SK-N-SH (cell line): Measurements from ENCODE around the gene FGD6. TPM values are rescaled to one million over a fixed set of nuclear protein-coding genes. Genes with fewer than 3 reads are reported as not detected.
"Not testable (repeated sequence)": the region's sequence is repeated elsewhere in the genome, so short reads cannot be mapped to it uniquely, and the experiment has no call there.

Experiments
- CTCF ChIA-PET: fragments of 300-600, 350-600 bp; formaldehyde crosslinking; extraction: SDS; loops from one replicate; lab custom pipeline; 2021; lab: Yijun Ruan, JAX
- POLR2A ChIA-PET: fragments of 350-600 bp; sonication (Branson Sonifier 250); formaldehyde crosslinking; extraction: SDS; loops from one replicate; lab custom pipeline; 2020; ENCODE audit warnings: antibody characterized with exemption, inconsistent platforms; lab: Yijun Ruan, JAX
- DNase-seq: peaks from one replicate; pipeline ENCODE4 v3.0.0; 2012
- H2AFZ ChIP-seq: fragments of 200-600 bp; sonication (generic); 2 replicates; pipeline ENCODE4 v1.8.1; 2016; ENCODE audit warnings: antibody characterized with exemption, mild to moderate bottlenecking, low read depth
- H3F3A ChIP-seq: fragments of 200-600 bp; sonication (generic); replicated peaks from 2 replicates; pipeline ENCODE3; 2016; ENCODE audit warnings: antibody characterized with exemption, mild to moderate bottlenecking; ENCODE audit not compliant: insufficient read depth
- H3K27ac ChIP-seq, 2 experiments: fragments of 200-500 bp in 1 of 2; fragments of 200-600 bp in 1 of 2; sonication (Bioruptor generic) in 1 of 2; sonication (generic), shearing (Covaris generic) in 1 of 2; 2 replicates each; pipeline versions ENCODE4 v1.5.1 to v1.6.1; 2014 to 2016; ENCODE audit warnings: low read depth in 2 of 2, inconsistent platforms in 1 of 2, low read length in 1 of 2, mild to moderate bottlenecking in 1 of 2, mixed read lengths in 1 of 2
- H3K27me3 ChIP-seq: fragments of 200-600 bp; sonication (generic), shearing (Covaris generic); 2 replicates; pipeline ENCODE4 v1.6.1; 2016; ENCODE audit warnings: mixed run types; ENCODE audit not compliant: insufficient read depth
- H3K36me3 ChIP-seq, 2 experiments: fragments of 200-500 bp in 1 of 2; fragments of 200-600 bp in 1 of 2; sonication (Bioruptor generic) in 1 of 2; sonication (generic) in 1 of 2; replicated peaks in 1 of 2; 2 replicates each; pipeline versions ENCODE3 to v1.5.1; 2014 to 2016; ENCODE audit warnings: low read length in 1 of 2, mild to moderate bottlenecking in 1 of 2; ENCODE audit not compliant: insufficient read depth in 2 of 2, control insufficient read depth in 1 of 2
- H3K4me1 ChIP-seq, 2 experiments: fragments of 200-500 bp in 1 of 2; fragments of 200-600 bp in 1 of 2; sonication (Bioruptor generic) in 1 of 2; sonication (generic), shearing (Covaris generic) in 1 of 2; 2 replicates each; pipeline versions ENCODE4 v1.5.1 to v1.6.1; 2014 to 2016; ENCODE audit warnings: low read depth in 1 of 2, low read length in 1 of 2, mixed run types in 1 of 2; ENCODE audit not compliant: insufficient read depth in 2 of 2, control insufficient read depth in 1 of 2
- H3K4me2 ChIP-seq: fragments of 200-600 bp; sonication (generic), shearing (Covaris generic); 2 replicates; pipeline ENCODE4 v1.6.1; 2017; ENCODE audit warnings: mixed run types
- H3K4me3 ChIP-seq, 2 experiments: fragments of 200-500 bp in 1 of 2; fragments of 200-600 bp in 1 of 2; sonication (Bioruptor generic) in 1 of 2; sonication (generic), shearing (Covaris generic) in 1 of 2; 2 replicates each; pipeline versions ENCODE4 v1.5.1 to v1.8.1; 2014 to 2016; ENCODE audit warnings: low read depth in 2 of 2, inconsistent platforms in 1 of 2, low read length in 1 of 2, mild to moderate bottlenecking in 1 of 2, mixed read lengths in 1 of 2, moderate library complexity in 1 of 2
- H3K79me2 ChIP-seq: fragments of 200-600 bp; sonication (generic); 2 replicates; pipeline ENCODE4 v1.8.1; 2017; ENCODE audit warnings: mild to moderate bottlenecking; ENCODE audit not compliant: insufficient read depth
- H3K9ac ChIP-seq: fragments of 200-600 bp; sonication (generic); 2 replicates; pipeline ENCODE4 v1.6.1; 2017; ENCODE audit warnings: mixed run types
- H3K9me2 ChIP-seq: fragments of 200-600 bp; sonication (generic); 2 replicates; pipeline ENCODE4 v1.6.1; 2017; ENCODE audit warnings: mixed run types
- H3K9me3 ChIP-seq: fragments of 200-600 bp; sonication (generic); 2 replicates; pipeline ENCODE4 v1.6.1; 2017; ENCODE audit warnings: mixed run types, mild to moderate bottlenecking, moderate library complexity
- H4K20me1 ChIP-seq: fragments of 200-600 bp; sonication (generic); 2 replicates; pipeline ENCODE4 v1.6.1; 2017; ENCODE audit warnings: mild to moderate bottlenecking, mixed run types; ENCODE audit not compliant: insufficient read depth
- CHD2 ChIP-seq: fragments of 150-350 bp; IDR thresholded peaks from 2 replicates; pipeline ENCODE4 v1.6.1; 2018; ENCODE audit warnings: low read length; ENCODE audit not compliant: partially characterized antibody
- EZH2phosphoT487 ChIP-seq: fragments of 200-600 bp; sonication (generic); IDR thresholded peaks from 2 replicates; pipeline ENCODE4 v1.6.1; 2017; ENCODE audit warnings: low read depth, mixed run types, mild to moderate bottlenecking, antibody characterized with exemption, moderate library complexity, borderline replicate concordance
- IRF3 ChIP-seq: fragments of 150-350 bp; IDR thresholded peaks from 2 replicates; pipeline ENCODE4 v1.6.1; 2016; ENCODE audit warnings: mild to moderate bottlenecking, low read depth, low read length
- MEF2A ChIP-seq: IDR thresholded peaks from 2 replicates; pipeline ENCODE4 v1.4.0; 2012; ENCODE audit warnings: low read depth, borderline replicate concordance
- MXI1 ChIP-seq: IDR thresholded peaks from 2 replicates; pipeline ENCODE4 v1.6.1; 2012; ENCODE audit warnings: mild to moderate bottlenecking, low read depth, low read length, improper control_type of control experiment
- RCOR1 ChIP-seq: fragments of 150-350 bp; IDR thresholded peaks from 2 replicates; pipeline ENCODE4 v1.6.1; 2017; ENCODE audit warnings: antibody characterized with exemption, low read length
- RXRA ChIP-seq: IDR thresholded peaks from 2 replicates; pipeline ENCODE4 v1.4.0; 2012; ENCODE audit warnings: low read depth, mild to moderate bottlenecking, borderline replicate concordance
- SMC3 ChIP-seq: IDR thresholded peaks from 2 replicates; pipeline ENCODE4 v1.6.1; 2012; ENCODE audit warnings: low read depth, low read length, improper control_type of control experiment
- YY1 ChIP-seq: IDR thresholded peaks from 2 replicates; pipeline ENCODE4 v1.4.0; 2012; ENCODE audit warnings: low read depth, mild to moderate bottlenecking
- WGBS: methylation state at CpG from one replicate; pipeline ENCODE4 v1.1.6; 2017; ENCODE audit warnings: low lambda C conversion rate; 5-methylcytosine and 5-hydroxymethylcytosine counted together
- polyA plus RNA-seq, 3 experiments: library from polyadenylated mRNA; depleted of rRNA; stranded (reverse); fragments of >200 nt; gene quantifications; 2 replicates each; pipeline ENCODE4 v1.2.3, GENCODE V29; 2012
- TF ChIP-seq, protein P1 (sequence below): IDR thresholded peaks from 2 replicates; pipeline ENCODE4 v1.4.0; 2012; ENCODE audit warnings: low read depth, borderline replicate concordance
- TF ChIP-seq, protein P2 (sequence below): fragments of 150-350 bp; IDR thresholded peaks from 2 replicates; pipeline ENCODE4 v1.6.1; 2017; ENCODE audit warnings: antibody characterized with exemption, low read length, low read depth, borderline replicate concordance
- TF ChIP-seq, protein P3 (sequence below): fragments of 200-600 bp; sonication (generic); IDR thresholded peaks from 2 replicates; pipeline ENCODE4 v1.6.1; 2017; ENCODE audit warnings: antibody characterized with exemption, mild to moderate bottlenecking, moderate library complexity

Gene FGD6
- polyA plus RNA-seq, 1 of the 3 experiments (the other 2 are of a cell fraction) = 2.8 TPM

- DNase-seq = no peak
- TF ChIP-seq MXI1 (no peak), CHD2 (no peak)
- Histone ChIP-seq H3K4me3 (no peak overlapping the region), H3K36me3 (peaks cover 5 to 48% of the 10 kb centered on the region in 2 experiments), H4K20me1 (peaks cover 15% of the 10 kb centered on the region), H3K4me2 (no peak overlapping the region), H3K4me1 (no peaks in the 10 kb centered on the region; a peak in 1 of 4 replicates), H3K27me3 (no peaks in the 10 kb centered on the region), H3K27ac (no peak overlapping the region), H3F3A (peaks cover 5% of the 10 kb centered on the region), H3K9ac (no peak overlapping the region), H3K79me2 (peaks cover 93% of the 10 kb centered on the region), H3K9me2 (no peaks in the 10 kb centered on the region), H3K9me3 (no peaks in the 10 kb centered on the region), H2AFZ (no peak overlapping the region)
- POLR2A ChIA-PET = interaction anchor here (0.7 kb wide), 1 partner anchor 23 kb away, joined by 3 read pairs; the partner anchor contains the start of genes FGD6 and VEZT
- WGBS = 91% methylated on average over 2 of the region's 2 CpGs
- CTCF ChIA-PET = no interaction called here
Measured at GRCh38 chr12:95240556-95240955, 23.3 kb upstream of the FGD6 start.

- H3K27me3 ChIP-seq, H3K9me3 ChIP-seq, H3K4me1 ChIP-seq, H3K9me2 ChIP-seq, H3K27ac ChIP-seq, CTCF ChIA-PET, H3K9ac ChIP-seq, H3F3A ChIP-seq, POLR2A ChIA-PET, DNase-seq, H3K4me2 ChIP-seq, H3K4me3 ChIP-seq, H2AFZ ChIP-seq: not testable (repeated sequence)
- Histone ChIP-seq H3K79me2 (peaks cover 86% of the 10 kb centered on the region), H4K20me1 (peaks cover 12% of the 10 kb centered on the region), H3K36me3 (peaks cover 5 to 48% of the 10 kb centered on the region in 2 experiments)
- 98% methylated on average over 2 of the region's 2 CpGs for WGBS
Measured at GRCh38 chr12:95239835-95240234, 22.6 kb upstream of the FGD6 start.

- Histone ChIP-seq H4K20me1 (peaks cover 12% of the 10 kb centered on the region), H3K79me2 (peaks cover 85% of the 10 kb centered on the region), H3K4me1 (no peaks in the 10 kb centered on the region; a peak in 1 of 4 replicates)
- TF ChIP-seq YY1 (no peak), IRF3 (no peak), MEF2A (no peak), RXRA (no peak), SMC3 (no peak), RCOR1 (no peak), EZH2phosphoT487 (no peak)
- TF ChIP-seq, protein P1, sequence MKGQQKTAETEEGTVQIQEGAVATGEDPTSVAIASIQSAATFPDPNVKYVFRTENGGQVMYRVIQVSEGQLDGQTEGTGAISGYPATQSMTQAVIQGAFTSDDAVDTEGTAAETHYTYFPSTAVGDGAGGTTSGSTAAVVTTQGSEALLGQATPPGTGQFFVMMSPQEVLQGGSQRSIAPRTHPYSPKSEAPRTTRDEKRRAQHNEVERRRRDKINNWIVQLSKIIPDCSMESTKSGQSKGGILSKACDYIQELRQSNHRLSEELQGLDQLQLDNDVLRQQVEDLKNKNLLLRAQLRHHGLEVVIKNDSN = no peak
- TF ChIP-seq, protein P2, sequence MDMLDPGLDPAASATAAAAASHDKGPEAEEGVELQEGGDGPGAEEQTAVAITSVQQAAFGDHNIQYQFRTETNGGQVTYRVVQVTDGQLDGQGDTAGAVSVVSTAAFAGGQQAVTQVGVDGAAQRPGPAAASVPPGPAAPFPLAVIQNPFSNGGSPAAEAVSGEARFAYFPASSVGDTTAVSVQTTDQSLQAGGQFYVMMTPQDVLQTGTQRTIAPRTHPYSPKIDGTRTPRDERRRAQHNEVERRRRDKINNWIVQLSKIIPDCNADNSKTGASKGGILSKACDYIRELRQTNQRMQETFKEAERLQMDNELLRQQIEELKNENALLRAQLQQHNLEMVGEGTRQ = no peak
- TF ChIP-seq, protein P3, sequence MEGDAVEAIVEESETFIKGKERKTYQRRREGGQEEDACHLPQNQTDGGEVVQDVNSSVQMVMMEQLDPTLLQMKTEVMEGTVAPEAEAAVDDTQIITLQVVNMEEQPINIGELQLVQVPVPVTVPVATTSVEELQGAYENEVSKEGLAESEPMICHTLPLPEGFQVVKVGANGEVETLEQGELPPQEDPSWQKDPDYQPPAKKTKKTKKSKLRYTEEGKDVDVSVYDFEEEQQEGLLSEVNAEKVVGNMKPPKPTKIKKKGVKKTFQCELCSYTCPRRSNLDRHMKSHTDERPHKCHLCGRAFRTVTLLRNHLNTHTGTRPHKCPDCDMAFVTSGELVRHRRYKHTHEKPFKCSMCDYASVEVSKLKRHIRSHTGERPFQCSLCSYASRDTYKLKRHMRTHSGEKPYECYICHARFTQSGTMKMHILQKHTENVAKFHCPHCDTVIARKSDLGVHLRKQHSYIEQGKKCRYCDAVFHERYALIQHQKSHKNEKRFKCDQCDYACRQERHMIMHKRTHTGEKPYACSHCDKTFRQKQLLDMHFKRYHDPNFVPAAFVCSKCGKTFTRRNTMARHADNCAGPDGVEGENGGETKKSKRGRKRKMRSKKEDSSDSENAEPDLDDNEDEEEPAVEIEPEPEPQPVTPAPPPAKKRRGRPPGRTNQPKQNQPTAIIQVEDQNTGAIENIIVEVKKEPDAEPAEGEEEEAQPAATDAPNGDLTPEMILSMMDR = no peak
- TF ChIP-seq, all 33 proteins: peak for 0
- ChIA-PET CTCF (no interaction called here), POLR2A (no interaction called here)
- Histone ChIP-seq H3K9ac (no peak overlapping the region), H3K9me3 (no peaks in the 10 kb centered on the region), H3K4me2 (no peak overlapping the region), H3K4me3 (no peak overlapping the region), H3F3A (no peaks in the 10 kb centered on the region), H2AFZ (no peak overlapping the region), H3K27me3 (no peaks in the 10 kb centered on the region), H3K27ac (no peak overlapping the region), H3K9me2 (no peaks in the 10 kb centered on the region), H3K36me3 (peaks cover 5 to 46% of the 10 kb centered on the region in 2 experiments)
- DNase-seq = no peak
Measured at GRCh38 chr12:95239216-95239615, 21.9 kb upstream of the FGD6 start.
